H1 (cell line): ENCODE measurements around the gene ACLY. TPM values are rescaled to one million over a fixed set of nuclear protein-coding genes. Genes with fewer than 3 reads are reported as not detected.

ENCODE experiments used
- CTCF ChIA-PET: fragments of 300-600 bp; sonication (Branson Sonifier 250); formaldehyde crosslinking; loops from one replicate; lab custom pipeline; 2021; ENCODE audit not compliant: partially characterized antibody; lab: Charles Lee
- POLR2A ChIA-PET: fragments of 300-600 bp; sonication (Branson Sonifier 250); formaldehyde crosslinking; loops from one replicate; lab custom pipeline; 2021; ENCODE audit warnings: inconsistent platforms; ENCODE audit not compliant: partially characterized antibody; lab: Charles Lee
- DNase-seq, 2 experiments: peaks; one replicate each; pipeline versions ENCODE4 v3.0.0 to v3.0.0-alpha.2; 2010 to 2022; ENCODE audit warnings: low spot score in 2 of 2, low read depth in 1 of 2, mixed read lengths in 1 of 2
- FAIRE-seq: peaks from 2 replicates; lab custom pipeline; 2011; peaks lifted over from hg19 to GRCh38; lab: Jason Lieb, UNC
- H2AFZ ChIP-seq: 2 replicates; pipeline ENCODE4 v1.8.1; 2012; ENCODE audit warnings: low read length, inconsistent platforms
- H2AK5ac ChIP-seq: 2 replicates; pipeline ENCODE4 v1.6.1; 2013; ENCODE audit warnings: low read depth, low read length
- H2BK120ac ChIP-seq: replicated peaks from 2 replicates; pipeline ENCODE3; 2013; ENCODE audit warnings: low read depth, low read length, inconsistent platforms
- H2BK12ac ChIP-seq: 2 replicates; pipeline ENCODE4 v1.6.1; 2013; ENCODE audit warnings: low read depth, low read length
- H2BK15ac ChIP-seq: 2 replicates; pipeline ENCODE4 v1.6.1; 2013; ENCODE audit warnings: low read length
- H2BK20ac ChIP-seq: 2 replicates; pipeline ENCODE4 v1.6.1; 2013; ENCODE audit warnings: low read length
- H2BK5ac ChIP-seq: 2 replicates; pipeline ENCODE4 v1.6.1; 2013; ENCODE audit warnings: low read depth, low read length
- H3K14ac ChIP-seq: 2 replicates; pipeline ENCODE4 v1.6.1; 2013; ENCODE audit warnings: inconsistent platforms; ENCODE audit not compliant: insufficient read length
- H3K18ac ChIP-seq: 2 replicates; pipeline ENCODE4 v1.6.1; 2013; ENCODE audit warnings: low read length; ENCODE audit errors: extremely low read depth
- H3K23ac ChIP-seq: 2 replicates; pipeline ENCODE4 v1.6.1; 2013; ENCODE audit warnings: inconsistent platforms; ENCODE audit not compliant: insufficient read length
- H3K23me2 ChIP-seq: 2 replicates; pipeline ENCODE4 v1.6.1; 2013; ENCODE audit warnings: low read depth, low read length
- H3K27ac ChIP-seq: 2 replicates; pipeline ENCODE4 v1.6.1; 2011; ENCODE audit warnings: low read depth, low read length, inconsistent platforms
- H3K27me3 ChIP-seq, 4 experiments: replicated peaks in 1 of 4; 1 replicate in 1 of 4; 2 replicates in 3 of 4; pipeline versions ENCODE4 v1.6.1 to v1.8.1; 2011 to 2013; ENCODE audit warnings: low read length in 3 of 4, mild to moderate bottlenecking in 3 of 4, inconsistent platforms in 2 of 4, mixed read lengths in 2 of 4, moderate library complexity in 1 of 4; ENCODE audit not compliant: control insufficient read depth in 3 of 4, insufficient read depth in 3 of 4; ENCODE audit errors: extremely low read depth in 1 of 4
- H3K36me3 ChIP-seq, 4 experiments: 2 replicates each; pipeline versions ENCODE4 v1.6.1 to v1.8.1; 2011 to 2013; ENCODE audit warnings: mild to moderate bottlenecking in 4 of 4, low read length in 3 of 4, moderate library complexity in 2 of 4, control low read depth in 1 of 4, inconsistent platforms in 1 of 4; ENCODE audit not compliant: insufficient read depth in 4 of 4, control insufficient read depth in 2 of 4
- H3K4ac ChIP-seq: replicated peaks from 2 replicates; pipeline ENCODE3; 2013; ENCODE audit warnings: low read length, low read depth, mixed read lengths, inconsistent platforms; ENCODE audit not compliant: insufficient read length
- H3K4me1 ChIP-seq, 4 experiments: replicated peaks in 1 of 4; 1 replicate in 1 of 4; 2 replicates in 3 of 4; pipeline versions ENCODE4 v1.6.1 to v1.8.1; 2011 to 2013; ENCODE audit warnings: low read length in 3 of 4, inconsistent platforms in 2 of 4, mixed read lengths in 1 of 4; ENCODE audit not compliant: insufficient read depth in 4 of 4, control insufficient read depth in 3 of 4
- H3K4me2 ChIP-seq, 2 experiments: 2 replicates each; pipeline versions ENCODE4 v1.6.1 to v1.8.1; 2011 to 2013; ENCODE audit warnings: low read depth in 2 of 2, low read length in 2 of 2, control low read depth in 1 of 2, inconsistent platforms in 1 of 2, mild to moderate bottlenecking in 1 of 2; ENCODE audit not compliant: insufficient read depth in 1 of 2
- H3K4me3 ChIP-seq, 4 experiments: fragments of 200-600, 300-600 bp in 1 of 4; sonication (generic), shearing (Covaris generic), sonication (Bioruptor Twin) in 1 of 4; 2 replicates each; pipeline versions ENCODE4 v1.5.1 to v1.8.1; 2011 to 2016; ENCODE audit warnings: low read length in 4 of 4, low read depth in 3 of 4, control low read depth in 2 of 4, inconsistent platforms in 2 of 4, mild to moderate bottlenecking in 2 of 4, mixed read lengths in 1 of 4, moderate library complexity in 1 of 4; ENCODE audit not compliant: insufficient read depth in 2 of 4; ENCODE audit errors: extremely low read depth in 1 of 4
- H3K56ac ChIP-seq: replicated peaks from 2 replicates; pipeline ENCODE3; 2013; ENCODE audit warnings: low read depth, mild to moderate bottlenecking, mixed read lengths, low read length, inconsistent platforms; ENCODE audit not compliant: insufficient read length
- H3K79me1 ChIP-seq: 2 replicates; pipeline ENCODE4 v1.6.1; 2013; ENCODE audit warnings: low read depth, low read length, control low read depth
- H3K79me2 ChIP-seq, 2 experiments: 2 replicates each; pipeline versions ENCODE4 v1.6.1 to v1.8.1; 2012 to 2013; ENCODE audit warnings: low read length in 2 of 2, mild to moderate bottlenecking in 2 of 2, inconsistent platforms in 1 of 2; ENCODE audit not compliant: insufficient read depth in 2 of 2, control insufficient read depth in 1 of 2
- H3K9ac ChIP-seq, 4 experiments: replicated peaks in 1 of 4; 1 replicate in 1 of 4; 2 replicates in 3 of 4; pipeline versions ENCODE4 v1.6.1 to v1.8.1; 2011 to 2013; ENCODE audit warnings: low read depth in 3 of 4, low read length in 3 of 4, control low read depth in 2 of 4, mild to moderate bottlenecking in 2 of 4, moderate library complexity in 2 of 4, inconsistent platforms in 1 of 4; ENCODE audit errors: extremely low read depth in 1 of 4
- H3K9me3 ChIP-seq, 2 experiments: 2 replicates each; pipeline versions ENCODE4 v1.6.1 to v1.8.1; 2012 to 2013; ENCODE audit warnings: mild to moderate bottlenecking in 2 of 2, moderate library complexity in 2 of 2, control low read depth in 1 of 2, inconsistent platforms in 1 of 2, low read depth in 1 of 2, low read length in 1 of 2, mixed read lengths in 1 of 2; ENCODE audit not compliant: insufficient read depth in 2 of 2
- H4K20me1 ChIP-seq, 2 experiments: replicated peaks in 1 of 2; 2 replicates each; pipeline versions ENCODE3 to v1.8.1; 2011 to 2013; ENCODE audit warnings: inconsistent platforms in 2 of 2, low read length in 2 of 2, mild to moderate bottlenecking in 1 of 2; ENCODE audit not compliant: insufficient read depth in 2 of 2, control insufficient read depth in 1 of 2
- H4K5ac ChIP-seq: 2 replicates; pipeline ENCODE4 v1.6.1; 2013; ENCODE audit warnings: low read length, low read depth, mixed read lengths, inconsistent platforms; ENCODE audit not compliant: insufficient read length
- H4K8ac ChIP-seq: 2 replicates; pipeline ENCODE4 v1.8.0; 2013; ENCODE audit warnings: mild to moderate bottlenecking, moderate library complexity, low read length, inconsistent platforms; ENCODE audit not compliant: insufficient read depth; ENCODE audit errors: extremely low read depth
- H4K91ac ChIP-seq: replicated peaks from 2 replicates; pipeline ENCODE3; 2013; ENCODE audit warnings: low read length, mixed read lengths, inconsistent platforms; ENCODE audit not compliant: insufficient read length
- ASH2L ChIP-seq: fragments of 200-600, 300-600 bp; sonication (generic); IDR thresholded peaks from one replicate; pipeline ENCODE4 v1.7.1; 2017; ENCODE audit warnings: low read length
- CTBP2 ChIP-seq: IDR thresholded peaks from 2 replicates; pipeline ENCODE4 v1.7.0; 2011; ENCODE audit warnings: borderline replicate concordance, mild to moderate bottlenecking, moderate library complexity, mixed read lengths, low read length; ENCODE audit not compliant: insufficient read depth, insufficient read length
- EP300 ChIP-seq, 2 experiments: IDR thresholded peaks; 1 replicate in 1 of 2; 2 replicates in 1 of 2; pipeline ENCODE4 v1.6.1; 2011 to 2012; ENCODE audit warnings: low read depth in 2 of 2, low read length in 2 of 2, mild to moderate bottlenecking in 2 of 2, borderline replicate concordance in 1 of 2, inconsistent platforms in 1 of 2, moderate library complexity in 1 of 2
- JUN ChIP-seq: IDR thresholded peaks from 2 replicates; pipeline ENCODE4 v1.6.1; 2011; ENCODE audit warnings: low read depth, mild to moderate bottlenecking, improper control_type of control experiment, low read length
- KDM4A ChIP-seq: IDR thresholded peaks from one replicate; pipeline ENCODE4 v1.7.1; 2012; ENCODE audit warnings: low read depth, mild to moderate bottlenecking, moderate library complexity, low read length, inconsistent platforms; ENCODE audit not compliant: severe bottlenecking
- MAX ChIP-seq: IDR thresholded peaks from 2 replicates; pipeline ENCODE4 v1.6.1; 2012; ENCODE audit warnings: inconsistent platforms
- POLR2A ChIP-seq, 2 experiments: IDR thresholded peaks; 1 replicate in 1 of 2; 2 replicates in 1 of 2; pipeline ENCODE4 v1.6.1; 2011; ENCODE audit warnings: low read depth in 2 of 2, low read length in 2 of 2, mild to moderate bottlenecking in 2 of 2; ENCODE audit errors: control extremely low read depth in 1 of 2
- RAD21 ChIP-seq, 2 experiments: IDR thresholded peaks in 1 of 2; conservative IDR thresholded peaks in 1 of 2; 2 replicates each; pipeline ENCODE4 v1.6.1; 2011; ENCODE audit warnings: low read depth in 2 of 2, low read length in 2 of 2, improper control_type of control experiment in 1 of 2, inconsistent platforms in 1 of 2, mild to moderate bottlenecking in 1 of 2, moderate library complexity in 1 of 2
- SP4 ChIP-seq: IDR thresholded peaks from 2 replicates; pipeline ENCODE4 v1.6.1; 2012; ENCODE audit warnings: low read length, inconsistent platforms
- SRF ChIP-seq: IDR thresholded peaks from 2 replicates; pipeline ENCODE4 v1.6.1; 2011; ENCODE audit warnings: mild to moderate bottlenecking, low read depth, low read length, moderate library complexity
- WGBS, 2 experiments: shearing (Covaris generic) in 1 of 2; methylation state at CpG; one replicate each; pipeline versions ENCODE4 v1.1.6 to v1.1.7; 2013 to 2015; ENCODE audit warnings: low lambda C conversion rate in 2 of 2, mixed read lengths in 2 of 2, inconsistent platforms in 1 of 2, low coverage in 1 of 2, missing lambda C conversion rate in 1 of 2; ENCODE audit not compliant: insufficient replicate concordance in 2 of 2, insufficient coverage in 1 of 2, insufficient read length in 1 of 2; ENCODE audit errors: extremely low coverage in 1 of 2, missing lambda C conversion rate in 1 of 2; 5-methylcytosine and 5-hydroxymethylcytosine counted together
- polyA plus RNA-seq, 7 experiments: library from polyadenylated mRNA; depleted of rRNA in 3 of 7; stranded (reverse) in 5 of 7; unstranded in 2 of 7; fragments of >200 nt in 5 of 7; fragments of 200-250 nt in 2 of 7; gene quantifications; 1 replicate in 5 of 7; 2 replicates in 1 of 7; 4 replicates in 1 of 7; pipeline versions ENCODE4 v1.2.1 to v1.2.3, GENCODE V29; 2011 to 2013; ENCODE audit warnings: missing spikeins in 2 of 7, mixed read lengths in 2 of 7
- total RNA-seq: library from RNA; stranded (reverse); fragmentation: NEBNext Ultra II Directional; extraction: Animal tissue kit (Norgen Biotek cat#: 25700); gene quantifications from 2 replicates; pipeline ENCODE4 v1.2.1, GENCODE V29; 2021

ACLY gene
- total and polyA plus RNA-seq, 2 of the 8 experiments (the other 6 are each of a cell fraction or from before 2014, with no cell fraction given): 167 to 393 TPM

- H3K36me3 ChIP-seq: peaks cover 45 to 96% (median 81%) of the 10 kb centered on the region in 4 experiments
- no peak for FAIRE-seq
- no peak overlapping the region for H2BK5ac ChIP-seq
- no peaks in the 10 kb centered on the region for H3K27me3 ChIP-seq
- H3K4ac ChIP-seq: no peak overlapping the region
- no peak for TF ChIP-seq POLR2A (IDR thresholded peaks at IDR 0.05; ENCODE audit: control extremely low read depth in 1 of 2, low read depth in 2 of 2, low read length in 2 of 2)
- TF ChIP-seq RAD21 (IDR thresholded peaks at IDR 0.05 in 1 of 2, conservative IDR thresholded peaks at IDR 0.05 in 1 of 2; ENCODE audit: low read depth in 2 of 2, low read length in 2 of 2): no peak
- TF ChIP-seq JUN: no peak
- no peak for TF ChIP-seq CTBP2
- no peak for TF ChIP-seq MAX
- no peak for TF ChIP-seq SRF
- no peak for TF ChIP-seq ASH2L
- TF ChIP-seq KDM4A: no peak
- TF ChIP-seq SP4: no peak
- TF ChIP-seq EP300 (IDR thresholded peaks at IDR 0.05; ENCODE audit: borderline replicate concordance in 1 of 2, low read depth in 2 of 2, low read length in 2 of 2): no peak
- no peak overlapping the region for H3K4me3 ChIP-seq
- H2AK5ac ChIP-seq: no peak overlapping the region
- H4K5ac ChIP-seq: no peak overlapping the region
- no peak overlapping the region for H2BK12ac ChIP-seq
- POLR2A ChIA-PET: interaction anchor here (0.6 to 6.0 kb wide), 9 partner anchors 10 to 227 kb away, joined by 3 to 33 read pairs (median 4); no protein-coding TSS in a partner anchor
- no peaks in the 10 kb centered on the region; a peak in 1 of 4 replicates for H3K79me2 ChIP-seq
- H3K9me3 ChIP-seq: no peaks in the 10 kb centered on the region
- H4K8ac ChIP-seq: no peak overlapping the region
- no peak overlapping the region for H3K27ac ChIP-seq
- H2BK120ac ChIP-seq: no peak overlapping the region
- no peak overlapping the region for H3K4me2 ChIP-seq
- H3K4me1 ChIP-seq: no peaks in the 10 kb centered on the region
- no peak overlapping the region for H3K18ac ChIP-seq
- no peak overlapping the region for H3K56ac ChIP-seq
- no peak overlapping the region for H2BK15ac ChIP-seq
- DNase-seq: no peak
- H3K14ac ChIP-seq: no peak overlapping the region
- H4K91ac ChIP-seq: no peak overlapping the region
- H2BK20ac ChIP-seq: no peak overlapping the region
- CTCF ChIA-PET: interaction anchor here (0.7 to 1.8 kb wide), 11 partner anchors 11 to 199 kb away, joined by 3 to 6 read pairs (median 4); partner anchors contain the start of genes ACLY and ODAD4
- no peak overlapping the region for H3K23ac ChIP-seq
- peaks cover 6 to 23% of the 10 kb centered on the region in 2 experiments for H4K20me1 ChIP-seq
- no peak overlapping the region for H3K9ac ChIP-seq
- H3K23me2 ChIP-seq: no peaks in the 10 kb centered on the region
- WGBS, 2 experiments: 82% methylated on average over 7 of the region's 7 CpGs; no CpG with 5 or more reads in 1 of the 2 experiments
- no peak overlapping the region for H2AFZ ChIP-seq
- peaks cover 3% of the 10 kb centered on the region for H3K79me1 ChIP-seq
Measured at GRCh38 chr17:41894791-41895331, 23.9 kb downstream of the ACLY start.
